ENCODE data around the gene PAGR1. TPM values are rescaled to one million over a fixed set of nuclear protein-coding genes. Genes with fewer than 3 reads are reported as not detected.
"Not testable (repeated sequence)": the region's sequence is repeated elsewhere in the genome, so short reads cannot be mapped to it uniquely, and the experiment has no call there.

Gene PAGR1
- polyA plus RNA-seq, 1 donor from 2014 or later: 86.8 TPM

GRCh38 chr16:29769507-29769906 lies 46.4 kb upstream of the PAGR1 start:
- H3K9me3 ChIP-seq (ENCODE audit: low read length): no peaks in the 10 kb centered on the region
- H4K20me1 ChIP-seq (ENCODE audit: insufficient read depth): no peaks in the 10 kb centered on the region
- no peak overlapping the region for H3K4me3 ChIP-seq (ENCODE audit: low read length)
- no peaks in the 10 kb centered on the region for H3K27me3 ChIP-seq (ENCODE audit: insufficient read depth, low read depth, low read length)
- no peaks in the 10 kb centered on the region for H3K9me2 ChIP-seq (ENCODE audit: insufficient read depth, low read length)
- no peak overlapping the region for H3K27ac ChIP-seq (ENCODE audit: low read length)
- H3K4me2 ChIP-seq (ENCODE audit: low read length): no peak overlapping the region
- TF ChIP-seq POLR2AphosphoS5 (IDR thresholded peaks at IDR 0.05) (no peak), SMC3 (conservative IDR thresholded peaks at IDR 0.05; ENCODE audit: poor library complexity) (no peak), EZH2 (IDR thresholded peaks at IDR 0.05; ENCODE audit: borderline replicate concordance, insufficient read depth, low read length, poor library complexity, severe bottlenecking) (no peak), REST (IDR thresholded peaks at IDR 0.05; ENCODE audit: borderline replicate concordance) (no peak), CTCF (IDR thresholded peaks at IDR 0.05; ENCODE audit: poor library complexity, severe bottlenecking) (no peak), EP300 (conservative IDR thresholded peaks at IDR 0.05; ENCODE audit: poor library complexity, severe bottlenecking) (no peak), RAD21 (conservative IDR thresholded peaks at IDR 0.05) (no peak), MXI1 (conservative IDR thresholded peaks at IDR 0.05; ENCODE audit: poor library complexity, severe bottlenecking) (no peak), TAF1 (IDR thresholded peaks at IDR 0.05; ENCODE audit: low read depth) (no peak)
- H3F3A ChIP-seq (ENCODE audit: insufficient read depth, low read length, poor library complexity, severe bottlenecking): no peaks in the 10 kb centered on the region
- no peak overlapping the region for H2AFZ ChIP-seq (ENCODE audit: low read depth, low read length)
- no peak overlapping the region for H3K9ac ChIP-seq (ENCODE audit: low read length)
- H3K79me2 ChIP-seq (replicated peaks; ENCODE audit: insufficient read depth, low read length): no peaks in the 10 kb centered on the region
- H3K36me3 ChIP-seq (ENCODE audit: insufficient read depth, low read length): no peaks in the 10 kb centered on the region

GRCh38 chr16:29770250-29770929 lies 45.6 kb upstream of the PAGR1 start:
- Histone ChIP-seq H3K9me3 (ENCODE audit: low read length) (no peaks in the 10 kb centered on the region), H3K79me2 (replicated peaks; ENCODE audit: insufficient read depth, low read length) (no peaks in the 10 kb centered on the region), H4K20me1 (ENCODE audit: insufficient read depth) (no peaks in the 10 kb centered on the region), H3K4me3 (ENCODE audit: low read length) (no peak overlapping the region), H3K27me3 (ENCODE audit: insufficient read depth, low read depth, low read length) (no peaks in the 10 kb centered on the region), H3F3A (ENCODE audit: insufficient read depth, low read length, poor library complexity, severe bottlenecking) (no peaks in the 10 kb centered on the region), H3K27ac (ENCODE audit: low read length) (no peak overlapping the region), H3K36me3 (ENCODE audit: insufficient read depth, low read length) (no peaks in the 10 kb centered on the region), H2AFZ (ENCODE audit: low read depth, low read length) (no peak overlapping the region), H3K9me2 (ENCODE audit: insufficient read depth, low read length) (no peaks in the 10 kb centered on the region), H3K9ac (ENCODE audit: low read length) (no peak overlapping the region), H3K4me2 (ENCODE audit: low read length) (no peak overlapping the region)
- TF ChIP-seq SMC3 (conservative IDR thresholded peaks at IDR 0.05; ENCODE audit: poor library complexity) (no peak), EZH2 (IDR thresholded peaks at IDR 0.05; ENCODE audit: borderline replicate concordance, insufficient read depth, low read length, poor library complexity, severe bottlenecking) (no peak), CTCF (IDR thresholded peaks at IDR 0.05; ENCODE audit: poor library complexity, severe bottlenecking) (no peak), EP300 (conservative IDR thresholded peaks at IDR 0.05; ENCODE audit: poor library complexity, severe bottlenecking) (no peak), TAF1 (IDR thresholded peaks at IDR 0.05; ENCODE audit: low read depth) (no peak), POLR2AphosphoS5 (IDR thresholded peaks at IDR 0.05) (no peak), REST (IDR thresholded peaks at IDR 0.05; ENCODE audit: borderline replicate concordance) (no peak), MXI1 (conservative IDR thresholded peaks at IDR 0.05; ENCODE audit: poor library complexity, severe bottlenecking) (no peak), RAD21 (conservative IDR thresholded peaks at IDR 0.05) (no peak)

GRCh38 chr16:29772330-29772729 lies 43.6 kb upstream of the PAGR1 start:
- not testable (repeated sequence) for H2AFZ ChIP-seq (ENCODE audit: low read depth, low read length); H3K9me3 ChIP-seq (ENCODE audit: low read length); H3K4me2 ChIP-seq (ENCODE audit: low read length); H3K27ac ChIP-seq (ENCODE audit: low read length); H3K27me3 ChIP-seq (ENCODE audit: insufficient read depth, low read depth, low read length); H3K9ac ChIP-seq (ENCODE audit: low read length); H3K79me2 ChIP-seq (replicated peaks; ENCODE audit: insufficient read depth, low read length); H4K20me1 ChIP-seq (ENCODE audit: insufficient read depth); H3K4me3 ChIP-seq (ENCODE audit: low read length); H3K9me2 ChIP-seq (ENCODE audit: insufficient read depth, low read length); H3F3A ChIP-seq (ENCODE audit: insufficient read depth, low read length, poor library complexity, severe bottlenecking); H3K36me3 ChIP-seq (ENCODE audit: insufficient read depth, low read length)
